Measurements from ENCODE around the gene IL7R. TPM values are rescaled to one million over a fixed set of nuclear protein-coding genes. Genes with fewer than 3 reads are reported as not detected.

The IL7R gene
- total RNA-seq, 1 donor from 2014 or later: not detected

GRCh38 chr5:35850967-35851680 is 5.6 kb upstream of the IL7R start:
- Mint-ChIP-seq H3K36me3 (ENCODE audit: insufficient read depth) (no peaks in the 10 kb centered on the region), H3K4me1 (ENCODE audit: low read depth) (peaks cover 4% of the 10 kb centered on the region), H3K27me3 (peaks cover 4% of the 10 kb centered on the region), H3K4me3 (ENCODE audit: low read depth) (no peak overlapping the region), H3K9me3 (ENCODE audit: low read depth) (peaks cover 5% of the 10 kb centered on the region), H3K27ac (no peak overlapping the region)
- no peak for DNase-seq (ENCODE audit: low spot score, unreplicated experiment)
- TF ChIP-seq, protein P1, sequence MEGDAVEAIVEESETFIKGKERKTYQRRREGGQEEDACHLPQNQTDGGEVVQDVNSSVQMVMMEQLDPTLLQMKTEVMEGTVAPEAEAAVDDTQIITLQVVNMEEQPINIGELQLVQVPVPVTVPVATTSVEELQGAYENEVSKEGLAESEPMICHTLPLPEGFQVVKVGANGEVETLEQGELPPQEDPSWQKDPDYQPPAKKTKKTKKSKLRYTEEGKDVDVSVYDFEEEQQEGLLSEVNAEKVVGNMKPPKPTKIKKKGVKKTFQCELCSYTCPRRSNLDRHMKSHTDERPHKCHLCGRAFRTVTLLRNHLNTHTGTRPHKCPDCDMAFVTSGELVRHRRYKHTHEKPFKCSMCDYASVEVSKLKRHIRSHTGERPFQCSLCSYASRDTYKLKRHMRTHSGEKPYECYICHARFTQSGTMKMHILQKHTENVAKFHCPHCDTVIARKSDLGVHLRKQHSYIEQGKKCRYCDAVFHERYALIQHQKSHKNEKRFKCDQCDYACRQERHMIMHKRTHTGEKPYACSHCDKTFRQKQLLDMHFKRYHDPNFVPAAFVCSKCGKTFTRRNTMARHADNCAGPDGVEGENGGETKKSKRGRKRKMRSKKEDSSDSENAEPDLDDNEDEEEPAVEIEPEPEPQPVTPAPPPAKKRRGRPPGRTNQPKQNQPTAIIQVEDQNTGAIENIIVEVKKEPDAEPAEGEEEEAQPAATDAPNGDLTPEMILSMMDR (IDR thresholded peaks at IDR 0.05; ENCODE audit: unreplicated experiment): no peak

DNA sequence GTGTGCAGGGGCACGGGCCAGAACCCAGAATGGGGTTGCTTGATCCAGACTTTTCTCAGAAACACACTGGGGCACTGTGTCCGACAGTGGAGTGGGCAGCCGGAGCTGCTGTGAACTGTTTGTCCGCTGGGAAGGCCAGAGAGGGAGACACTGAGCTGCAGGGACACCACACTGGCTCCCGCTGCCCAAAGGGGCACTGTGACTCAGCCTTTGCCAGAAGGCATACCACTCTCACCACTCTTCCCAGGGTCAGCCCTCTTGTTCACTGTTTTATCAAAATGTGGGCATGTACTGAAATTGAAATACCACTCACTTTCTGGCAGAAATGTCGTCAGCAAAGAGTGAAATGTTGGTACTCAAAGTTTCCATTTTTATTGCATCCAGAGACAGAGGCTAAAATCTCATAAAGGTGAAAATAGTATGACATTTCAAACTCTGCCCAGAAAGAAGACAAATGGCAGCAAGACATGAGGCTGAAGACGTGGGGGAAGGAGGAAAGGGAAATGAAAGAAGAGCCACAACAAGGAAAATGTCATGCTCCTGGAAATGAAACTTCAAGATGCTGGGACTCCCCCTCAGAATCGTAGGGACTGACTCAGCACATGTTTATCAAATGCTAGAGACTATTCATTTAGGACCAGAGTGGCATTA is 4.5 kb upstream of the IL7R start:
- Mint-ChIP-seq H3K27me3 (peaks cover 4% of the 10 kb centered on the region), H3K27ac (no peak overlapping the region), H3K9me3 (ENCODE audit: low read depth) (peaks cover 4% of the 10 kb centered on the region), H3K4me1 (ENCODE audit: low read depth) (peaks cover 5% of the 10 kb centered on the region), H3K4me3 (ENCODE audit: low read depth) (no peak overlapping the region), H3K36me3 (ENCODE audit: insufficient read depth) (no peaks in the 10 kb centered on the region)
- TF ChIP-seq, protein P1 (IDR thresholded peaks at IDR 0.05; ENCODE audit: unreplicated experiment): no peak
- no peak for DNase-seq (ENCODE audit: low spot score, unreplicated experiment)

GRCh38 chr5:35852773-35853172 is 3.9 kb upstream of the IL7R start:
- no peaks in the 10 kb centered on the region for H3K36me3 Mint-ChIP-seq (ENCODE audit: insufficient read depth)
- DNase-seq (ENCODE audit: low spot score, unreplicated experiment): no peak

GRCh38 chr5:35853631-35854030 is 3.1 kb upstream of the IL7R start:
- Mint-ChIP-seq H3K4me1 (ENCODE audit: low read depth) (peaks cover 5% of the 10 kb centered on the region), H3K27me3 (peaks cover 4% of the 10 kb centered on the region), H3K36me3 (ENCODE audit: insufficient read depth) (no peaks in the 10 kb centered on the region), H3K27ac (no peak overlapping the region), H3K9me3 (ENCODE audit: low read depth) (no peaks in the 10 kb centered on the region), H3K4me3 (ENCODE audit: low read depth) (no peak overlapping the region)
- TF ChIP-seq, protein P1 (IDR thresholded peaks at IDR 0.05; ENCODE audit: unreplicated experiment): no peak
- no peak for DNase-seq (ENCODE audit: low spot score, unreplicated experiment)

More at GRCh38 chr5:35852773-35853172, 3.9 kb upstream of the IL7R start:
- TF ChIP-seq, protein P1 (IDR thresholded peaks at IDR 0.05; ENCODE audit: unreplicated experiment): no peak
- H3K27ac Mint-ChIP-seq: no peak overlapping the region
- no peak overlapping the region for H3K4me3 Mint-ChIP-seq (ENCODE audit: low read depth)
- peaks cover 5% of the 10 kb centered on the region for H3K4me1 Mint-ChIP-seq (ENCODE audit: low read depth)
- peaks cover under 1% of the 10 kb centered on the region for H3K9me3 Mint-ChIP-seq (ENCODE audit: low read depth)
- peaks cover 4% of the 10 kb centered on the region for H3K27me3 Mint-ChIP-seq

DNA sequence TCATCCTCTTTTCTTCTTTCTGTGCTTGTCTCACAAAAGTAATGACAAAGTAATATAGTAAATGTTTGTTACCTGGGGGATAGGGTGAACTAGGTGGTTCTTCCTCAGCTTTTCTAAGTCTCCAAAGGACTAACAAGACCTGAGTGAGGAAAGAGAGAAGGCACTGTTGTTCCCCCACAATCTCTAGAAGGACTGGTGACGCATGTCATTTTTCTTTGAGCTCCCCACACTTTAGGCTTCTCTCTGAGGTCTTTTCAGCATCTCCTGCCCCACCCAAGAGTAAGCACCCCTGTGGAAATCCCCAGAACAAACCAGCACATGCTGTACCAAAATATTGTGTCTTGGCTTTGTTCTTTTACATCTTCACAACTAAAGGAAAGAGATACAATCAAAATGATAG is 2.4 kb upstream of the IL7R start:
- TF ChIP-seq, protein P1 (IDR thresholded peaks at IDR 0.05; ENCODE audit: unreplicated experiment): no peak
- no peak for DNase-seq (ENCODE audit: low spot score, unreplicated experiment)
- peaks cover 5% of the 10 kb centered on the region for H3K4me1 Mint-ChIP-seq (ENCODE audit: low read depth)
- H3K27me3 Mint-ChIP-seq: peaks cover 4% of the 10 kb centered on the region
- H3K9me3 Mint-ChIP-seq (ENCODE audit: low read depth): no peaks in the 10 kb centered on the region
- no peaks in the 10 kb centered on the region for H3K36me3 Mint-ChIP-seq (ENCODE audit: insufficient read depth)
- no peak overlapping the region for H3K27ac Mint-ChIP-seq
- H3K4me3 Mint-ChIP-seq (ENCODE audit: low read depth): no peak overlapping the region
